Prostate gland (tissue), 2 donors: Measurements from ENCODE around the gene PET100. TPM values are rescaled to one million over a fixed set of nuclear protein-coding genes. Genes with fewer than 3 reads are reported as not detected.

Experiments
- DNase-seq: peaks from one replicate; pipeline ENCODE4 v3.0.0-alpha.2; 2019; ENCODE audit warnings: low spot score
- H3K27ac ChIP-seq, 2 donors: fragments of 200-600 bp; sonication (generic); 2 replicates each; pipeline ENCODE4 v1.5.1; 2017 to 2019
- H3K27me3 ChIP-seq: fragments of 200-600 bp; sonication (generic); replicated peaks from 2 replicates; pipeline ENCODE4 v1.5.1; 2019; ENCODE audit not compliant: insufficient read depth
- H3K36me3 ChIP-seq, 2 donors: fragments of 200-600 bp; sonication (generic); 1 replicate in 1 of 2; 2 replicates in 1 of 2; pipeline versions ENCODE4 v1.5.1 to v1.8.1; 2017 to 2019
- H3K4me1 ChIP-seq: fragments of 200-600 bp; sonication (generic); replicated peaks from 2 replicates; pipeline ENCODE4 v1.5.1; 2019
- H3K4me3 ChIP-seq, 2 donors: fragments of 200-600 bp; sonication (generic); 2 replicates each; pipeline ENCODE4 v1.5.1; 2017 to 2019
- H3K9me3 ChIP-seq: fragments of 200-600 bp; sonication (generic); 2 replicates; pipeline ENCODE4 v1.5.1; 2017
- CTCF ChIP-seq, 4 experiments: fragments of 200-600 bp in 2 of 4; fragments of 450-650 bp in 2 of 4; sonication (generic) in 2 of 4; IDR thresholded peaks; 1 replicate in 3 of 4; 2 replicates in 1 of 4; pipeline ENCODE4 v1.5.1; 2016 to 2019; ENCODE audit warnings: antibody characterized with exemption in 4 of 4, mild to moderate bottlenecking in 2 of 4, moderate library complexity in 2 of 4
- POLR2A ChIP-seq: fragments of 450-650 bp; IDR thresholded peaks from one replicate; pipeline ENCODE4 v1.6.1; 2016; ENCODE audit warnings: antibody characterized with exemption, mild to moderate bottlenecking
- POLR2AphosphoS5 ChIP-seq: sonication (generic); formaldehyde crosslinking; IDR thresholded peaks from one replicate; pipeline ENCODE4 v1.6.1; 2017; ENCODE audit warnings: antibody characterized with exemption
- WGBS: methylation state at CpG from one replicate; pipeline ENCODE4 v1.1.5; 2018; 5-methylcytosine and 5-hydroxymethylcytosine counted together
- intact Hi-C: fragments of 100-400 bp; cut with DNase I; formaldehyde crosslinking; loops from one replicate; pipeline ENCODE4 v1.14.2; 2022
- total RNA-seq, 2 donors: library from RNA; depleted of rRNA; stranded (reverse); fragments of >200 nt; gene quantifications; one replicate each; pipeline ENCODE4 v1.1.0, GENCODE V29; 2016

Gene PET100
- total RNA-seq, 2 donors from 2014 or later: 7.7 to 60.4 TPM

- no peaks in the 10 kb centered on the region for H3K36me3 ChIP-seq
- DNase-seq: no peak
- TF ChIP-seq CTCF (IDR thresholded peaks at IDR 0.05): no peak
- H3K9me3 ChIP-seq: no peaks in the 10 kb centered on the region
- H3K27ac ChIP-seq: no peak overlapping the region
- H3K4me1 ChIP-seq: no peaks in the 10 kb centered on the region
- H3K4me3 ChIP-seq: no peak overlapping the region
- no peaks in the 10 kb centered on the region for H3K27me3 ChIP-seq
- intact Hi-C loops: no loop called here
Measured at GRCh38 chr19:7600721-7601120, 28.9 kb upstream of the PET100 start.

GRCh38 chr19:7602240-7602934 is 27.2 kb upstream of the PET100 start:
- H3K9me3 ChIP-seq: no peaks in the 10 kb centered on the region
- DNase-seq: no peak
- TF ChIP-seq POLR2AphosphoS5: no peak
- TF ChIP-seq POLR2A: no peak
- TF ChIP-seq CTCF (IDR thresholded peaks at IDR 0.05): no peak
- H3K27ac ChIP-seq: no peak overlapping the region
- whole genome bisulfite sequencing: 51% methylated on average over 14 of the region's 15 CpGs
- no peak overlapping the region for H3K4me3 ChIP-seq
- no peaks in the 10 kb centered on the region for H3K36me3 ChIP-seq
- H3K27me3 ChIP-seq: no peaks in the 10 kb centered on the region
- intact Hi-C loops: no loop called here
- H3K4me1 ChIP-seq: no peaks in the 10 kb centered on the region

GRCh38 chr19:7602935-7603497 is 26.6 kb upstream of the PET100 start:
- no peak for TF ChIP-seq POLR2A
- no peak for TF ChIP-seq POLR2AphosphoS5
- TF ChIP-seq CTCF (IDR thresholded peaks at IDR 0.05): no peak
- no peak overlapping the region for H3K4me3 ChIP-seq
- no peak for DNase-seq
- 60% methylated on average over 11 of the region's 11 CpGs for WGBS
- H3K27me3 ChIP-seq: no peaks in the 10 kb centered on the region
- intact Hi-C loops: no loop called here
- H3K27ac ChIP-seq: no peak overlapping the region
- no peaks in the 10 kb centered on the region for H3K36me3 ChIP-seq
- H3K9me3 ChIP-seq: no peaks in the 10 kb centered on the region
- H3K4me1 ChIP-seq: no peaks in the 10 kb centered on the region

GRCh38 chr19:7603919-7604318 is 25.7 kb upstream of the PET100 start:
- intact Hi-C loops: no loop called here
- Histone ChIP-seq H3K27me3 (no peaks in the 10 kb centered on the region), H3K27ac (no peak overlapping the region), H3K36me3 (no peaks in the 10 kb centered on the region), H3K4me1 (no peaks in the 10 kb centered on the region), H3K9me3 (no peaks in the 10 kb centered on the region), H3K4me3 (no peak overlapping the region)
- DNase-seq: no peak
- 88% methylated on average over 9 of the region's 9 CpGs for WGBS
- TF ChIP-seq CTCF (IDR thresholded peaks at IDR 0.05) (no peak), POLR2AphosphoS5 (no peak)
